DND-41 (cell line): ENCODE data around the gene LOC101059915.

ENCODE experiments used
- ATAC-seq: fragments of 200-7000 bp; cut with Tn5 transposase; 3 replicates; pipeline ENCODE4 v1.9.1; 2021; ENCODE audit warnings: low read depth; ENCODE audit not compliant: insufficient read depth
- DNase-seq: peaks from one replicate; pipeline ENCODE4 v3.0.0-alpha.2; 2020
- H2AFZ ChIP-seq: 2 replicates; pipeline ENCODE4 v1.6.0; 2012; ENCODE audit warnings: low read depth, low read length
- H3K27ac ChIP-seq: 2 replicates; pipeline ENCODE4 v1.5.1; 2012; ENCODE audit warnings: low read length, inconsistent platforms
- H3K27me3 ChIP-seq: fragments of 200-600 bp; sonication (generic); 2 replicates; pipeline ENCODE4 v1.6.0; 2012; ENCODE audit warnings: low read length, mild to moderate bottlenecking, inconsistent platforms; ENCODE audit not compliant: insufficient read depth, poor library complexity
- H3K36me3 ChIP-seq: 2 replicates; pipeline ENCODE4 v1.5.1; 2012; ENCODE audit warnings: low read length, inconsistent platforms; ENCODE audit not compliant: insufficient read depth
- H3K4me1 ChIP-seq: 2 replicates; pipeline ENCODE4 v1.5.1; 2012; ENCODE audit warnings: mild to moderate bottlenecking, low read length; ENCODE audit not compliant: insufficient read depth
- H3K4me2 ChIP-seq: 2 replicates; pipeline ENCODE4 v1.6.0; 2012; ENCODE audit warnings: mild to moderate bottlenecking, moderate library complexity, low read length, inconsistent platforms; ENCODE audit not compliant: insufficient read depth
- H3K4me3 ChIP-seq, 2 experiments: fragments of 200-600 bp in 1 of 2; shearing (Covaris generic) in 1 of 2; 2 replicates each; pipeline ENCODE4 v1.5.1; 2012 to 2016; ENCODE audit warnings: inconsistent platforms in 2 of 2, low read length in 2 of 2, mild to moderate bottlenecking in 2 of 2, low read depth in 1 of 2, moderate library complexity in 1 of 2
- H3K79me2 ChIP-seq: 2 replicates; pipeline ENCODE4 v1.6.0; 2012; ENCODE audit warnings: low read length, inconsistent platforms; ENCODE audit not compliant: insufficient read depth
- H3K9ac ChIP-seq: 2 replicates; pipeline ENCODE4 v1.6.0; 2012; ENCODE audit warnings: low read depth, mild to moderate bottlenecking, inconsistent platforms, low read length, moderate library complexity
- H3K9me3 ChIP-seq: 2 replicates; pipeline ENCODE4 v1.5.1; 2012; ENCODE audit warnings: low read length, moderate library complexity, mild to moderate bottlenecking, inconsistent platforms; ENCODE audit not compliant: insufficient read depth, severe bottlenecking
- H4K20me1 ChIP-seq: 2 replicates; pipeline ENCODE4 v1.6.0; 2012; ENCODE audit warnings: low read length; ENCODE audit not compliant: insufficient read depth
- EZH2 ChIP-seq: IDR thresholded peaks from 3 replicates; pipeline ENCODE4 v1.6.1; 2012; ENCODE audit warnings: borderline replicate concordance, low read depth, mild to moderate bottlenecking, moderate library complexity, low read length, inconsistent platforms; ENCODE audit not compliant: severe bottlenecking
- TF ChIP-seq, protein P1 (sequence below): IDR thresholded peaks from 2 replicates; pipeline ENCODE4 v1.5.1; 2012; ENCODE audit warnings: borderline replicate concordance, low read length, moderate library complexity, mild to moderate bottlenecking; ENCODE audit not compliant: poor library complexity, severe bottlenecking; ENCODE audit errors: extremely low read depth

Gene LOC101059915

DNA sequence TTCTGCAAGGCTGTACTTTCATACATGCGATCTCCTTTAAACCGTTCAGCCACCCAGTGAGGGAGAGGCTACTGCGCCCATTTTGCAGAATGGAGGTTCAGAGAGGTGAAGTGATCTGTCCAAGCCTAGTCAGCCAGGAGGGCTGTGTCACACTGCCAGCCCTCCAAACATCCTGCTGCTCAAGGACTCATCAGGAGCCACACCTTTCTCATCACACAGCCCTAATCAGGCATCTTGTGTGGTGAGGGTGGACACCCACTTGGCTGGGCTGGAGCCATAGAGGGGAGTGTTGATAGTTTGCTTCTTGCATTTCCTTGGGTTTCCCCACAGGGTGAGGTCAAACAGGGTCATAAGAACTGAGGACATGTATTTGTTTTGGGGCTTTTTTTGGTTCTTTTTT, 43.6 kb upstream of the LOC101059915 start:
- TF ChIP-seq, protein P1, sequence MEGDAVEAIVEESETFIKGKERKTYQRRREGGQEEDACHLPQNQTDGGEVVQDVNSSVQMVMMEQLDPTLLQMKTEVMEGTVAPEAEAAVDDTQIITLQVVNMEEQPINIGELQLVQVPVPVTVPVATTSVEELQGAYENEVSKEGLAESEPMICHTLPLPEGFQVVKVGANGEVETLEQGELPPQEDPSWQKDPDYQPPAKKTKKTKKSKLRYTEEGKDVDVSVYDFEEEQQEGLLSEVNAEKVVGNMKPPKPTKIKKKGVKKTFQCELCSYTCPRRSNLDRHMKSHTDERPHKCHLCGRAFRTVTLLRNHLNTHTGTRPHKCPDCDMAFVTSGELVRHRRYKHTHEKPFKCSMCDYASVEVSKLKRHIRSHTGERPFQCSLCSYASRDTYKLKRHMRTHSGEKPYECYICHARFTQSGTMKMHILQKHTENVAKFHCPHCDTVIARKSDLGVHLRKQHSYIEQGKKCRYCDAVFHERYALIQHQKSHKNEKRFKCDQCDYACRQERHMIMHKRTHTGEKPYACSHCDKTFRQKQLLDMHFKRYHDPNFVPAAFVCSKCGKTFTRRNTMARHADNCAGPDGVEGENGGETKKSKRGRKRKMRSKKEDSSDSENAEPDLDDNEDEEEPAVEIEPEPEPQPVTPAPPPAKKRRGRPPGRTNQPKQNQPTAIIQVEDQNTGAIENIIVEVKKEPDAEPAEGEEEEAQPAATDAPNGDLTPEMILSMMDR = no peak
- no peak for TF ChIP-seq EZH2
- DNase-seq = no peak
- H3K4me3 ChIP-seq = no peak overlapping the region
- H3K9ac ChIP-seq = no peak overlapping the region
- no peaks in the 10 kb centered on the region for H3K79me2 ChIP-seq
- H3K36me3 ChIP-seq = no peaks in the 10 kb centered on the region
- H3K4me2 ChIP-seq = no peak overlapping the region
- no peak overlapping the region for H2AFZ ChIP-seq
- no peaks in the 10 kb centered on the region for H3K27me3 ChIP-seq
- ATAC-seq = no peak
- H3K9me3 ChIP-seq = no peaks in the 10 kb centered on the region
- peaks cover 21% of the 10 kb centered on the region for H3K4me1 ChIP-seq
- 0 out of 2 replicates have a peak, but pooled peaks cover 2% of the 10 kb centered on the region for H4K20me1 ChIP-seq
- no peak overlapping the region for H3K27ac ChIP-seq

DNA sequence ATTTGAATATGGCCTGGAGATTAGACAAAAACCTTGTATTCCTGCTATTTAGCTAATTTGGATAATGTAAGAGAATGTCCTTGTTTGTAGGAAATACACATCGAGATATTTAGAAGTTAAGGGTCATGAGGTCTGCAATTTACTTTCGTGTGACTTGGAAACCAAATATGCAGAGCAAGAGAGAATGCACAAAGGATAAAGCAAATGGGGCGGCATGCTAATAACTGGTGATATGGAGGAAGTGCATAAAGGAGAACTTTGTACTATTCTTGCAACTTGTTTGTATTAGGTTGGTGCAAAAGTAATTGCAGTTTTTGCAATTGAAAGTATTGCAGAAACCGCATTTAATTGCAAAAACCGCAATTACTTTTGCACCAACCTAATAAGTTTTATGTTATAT, 41.9 kb upstream of the LOC101059915 start:
- Histone ChIP-seq H3K36me3 (no peaks in the 10 kb centered on the region), H3K27me3 (no peaks in the 10 kb centered on the region)

DNA sequence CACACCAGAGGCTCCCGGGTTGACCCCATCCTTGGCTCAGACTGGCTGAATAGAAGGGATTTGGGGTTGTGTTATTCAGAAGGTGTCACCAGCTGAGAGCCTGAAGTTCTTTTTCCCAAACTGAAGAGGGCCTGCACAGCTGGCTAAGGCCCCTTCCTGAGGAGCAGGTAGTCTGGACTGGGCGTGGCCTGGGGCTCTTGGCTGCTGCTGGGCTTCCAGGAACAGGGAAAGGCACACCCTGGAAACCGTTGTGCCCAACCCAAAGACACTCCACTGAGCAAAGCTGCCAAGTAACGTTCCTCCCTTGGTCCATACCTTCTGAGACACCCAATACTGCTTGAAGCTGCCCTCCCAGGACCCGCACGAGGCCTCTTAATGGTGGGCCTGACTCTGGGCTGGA, 40.8 kb upstream of the LOC101059915 start:
- Histone ChIP-seq H3K4me3 (no peak overlapping the region), H3K4me1 (peaks cover 13% of the 10 kb centered on the region), H3K27ac (no peak overlapping the region), H3K4me2 (no peak overlapping the region), H2AFZ (no peak overlapping the region), H3K9me3 (no peaks in the 10 kb centered on the region), H3K36me3 (no peaks in the 10 kb centered on the region), H4K20me1 (no peaks in the 10 kb centered on the region), H3K9ac (no peak overlapping the region), H3K27me3 (no peaks in the 10 kb centered on the region), H3K79me2 (no peaks in the 10 kb centered on the region)
- TF ChIP-seq EZH2 = no peak
- TF ChIP-seq, protein P1 = no peak
- ATAC-seq (no peak), DNase-seq (no peak)

More for the DNA sequence above, 41.9 kb upstream of the LOC101059915 start:
- Histone ChIP-seq H3K79me2 (no peaks in the 10 kb centered on the region), H3K4me1 (peaks cover 13% of the 10 kb centered on the region), H3K9ac (no peak overlapping the region), H3K27ac (no peak overlapping the region), H3K9me3 (no peaks in the 10 kb centered on the region), H4K20me1 (no peaks in the 10 kb centered on the region), H3K4me2 (no peak overlapping the region), H2AFZ (no peak overlapping the region), H3K4me3 (no peak overlapping the region)
- DNase-seq (no peak), ATAC-seq (no peak)
- TF ChIP-seq, protein P1 = no peak
- TF ChIP-seq EZH2 = no peak
